Measurements from ENCODE around the gene MAP3K5.

Gene MAP3K5

DNA sequence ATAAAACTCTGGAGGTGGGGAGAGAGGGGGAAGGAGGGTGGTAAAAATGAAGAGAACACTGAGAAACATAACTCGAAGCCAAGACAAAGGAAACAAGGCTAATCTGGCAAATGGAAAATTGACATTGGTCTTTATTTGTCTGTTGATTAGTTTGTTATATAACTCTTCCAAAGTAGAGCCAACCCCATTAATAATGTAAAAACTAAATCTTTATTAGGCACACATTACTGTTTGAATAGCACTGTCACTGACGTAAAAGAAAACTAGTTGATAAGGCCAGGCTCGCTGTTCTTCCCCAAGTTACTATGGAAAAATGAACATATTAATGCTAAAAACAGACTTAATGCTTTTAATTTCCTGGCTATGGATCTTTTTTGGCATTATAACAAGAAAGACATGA is 110.0 kb downstream of the MAP3K5 start:
- DNase-seq = no peak

DNA sequence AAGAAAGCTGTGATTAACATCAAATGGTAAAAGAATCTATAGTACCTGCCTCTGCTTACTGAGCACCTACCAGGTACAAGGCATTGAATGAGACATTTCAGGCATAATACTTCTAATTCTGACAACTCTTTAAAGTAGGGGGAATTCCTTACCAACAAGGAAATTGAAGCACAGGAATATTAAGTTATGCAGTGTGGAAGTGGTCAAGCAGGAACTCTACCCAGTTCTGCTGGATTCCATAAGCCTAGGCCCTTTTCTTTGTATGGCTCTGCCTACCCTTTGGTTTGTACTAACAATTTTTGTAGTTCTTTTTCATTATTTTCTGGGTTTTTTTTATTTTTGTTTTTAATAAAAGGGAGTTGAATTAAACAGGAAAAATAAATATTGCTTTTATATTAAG is 114.5 kb downstream of the MAP3K5 start:
- DNase-seq = no peak

DNA sequence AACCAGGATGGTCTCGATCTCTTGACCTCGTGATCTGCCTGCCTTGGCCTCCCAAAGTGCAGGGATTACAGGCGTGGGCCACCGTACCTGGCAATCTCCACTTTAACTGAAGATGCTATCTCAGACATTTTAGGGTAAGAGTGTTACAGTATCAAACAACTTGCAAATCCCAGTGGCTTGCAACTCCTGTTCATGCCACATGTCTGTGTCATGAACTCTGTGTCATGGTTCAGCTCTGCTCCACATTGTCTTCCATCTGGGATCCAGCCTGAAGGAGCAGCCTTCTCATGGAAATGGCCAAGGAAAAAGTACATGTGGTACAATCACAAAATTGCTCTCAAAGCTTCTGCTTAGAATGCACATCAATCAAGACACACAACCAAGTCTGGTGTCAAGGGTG is 114.9 kb downstream of the MAP3K5 start:
- no peak for DNase-seq

DNA sequence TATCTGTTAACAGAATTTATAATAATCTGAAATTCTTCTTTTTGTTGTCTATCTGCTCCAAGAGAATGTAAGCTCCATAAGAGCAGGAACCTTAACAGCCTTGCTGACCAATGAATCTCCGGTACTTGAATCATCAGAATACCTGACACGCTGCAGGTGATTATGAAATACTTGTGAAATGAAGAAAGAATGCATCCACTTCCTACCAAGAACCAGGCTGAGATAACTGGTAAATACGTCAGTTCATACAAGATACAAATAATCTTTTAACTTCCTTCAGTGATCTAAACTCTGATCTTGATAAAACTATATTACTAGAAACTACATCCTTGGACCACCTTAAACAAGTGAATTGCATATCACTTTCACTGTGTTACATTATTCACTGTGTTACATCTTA is 116.2 kb downstream of the MAP3K5 start:
- no peak for DNase-seq

DNA sequence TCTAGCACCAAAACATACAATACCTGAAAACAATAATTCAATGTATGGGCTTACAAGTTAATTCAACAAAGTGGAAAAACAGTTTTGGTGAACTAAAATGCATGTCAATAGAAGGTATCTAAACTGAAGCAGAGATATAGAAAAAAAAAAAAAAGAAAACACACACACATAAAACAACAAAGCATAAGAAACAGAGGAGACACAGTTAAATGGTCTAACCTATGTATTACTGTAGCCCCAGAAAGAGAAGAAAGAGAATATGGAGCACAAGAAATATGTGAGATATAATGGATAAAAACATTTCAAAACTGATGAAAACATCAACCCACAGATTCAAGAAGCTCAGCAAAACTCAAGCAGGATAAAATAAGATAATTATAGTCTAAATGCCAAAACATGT is 118.7 kb downstream of the MAP3K5 start:
- no peak for DNase-seq

DNA sequence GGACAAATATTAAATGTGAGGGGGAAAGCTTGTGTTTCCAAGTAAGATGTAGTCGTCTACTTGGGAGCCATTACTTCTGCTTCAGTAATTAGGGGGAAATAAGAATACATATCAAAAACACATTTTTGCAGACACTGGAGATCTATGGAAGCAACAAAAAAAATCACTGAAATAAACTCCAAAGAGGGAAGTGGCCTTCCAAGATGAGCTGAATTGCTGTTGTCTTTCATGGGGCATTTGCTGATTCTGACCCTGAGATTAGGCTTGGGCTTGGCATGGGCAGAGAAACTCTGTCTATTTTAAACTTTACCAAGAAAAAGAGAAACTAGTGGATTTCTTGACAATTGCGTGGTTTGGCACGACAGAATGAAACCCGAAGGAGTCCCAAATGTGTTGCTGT is 120.1 kb downstream of the MAP3K5 start:
- no peak for DNase-seq

DNA sequence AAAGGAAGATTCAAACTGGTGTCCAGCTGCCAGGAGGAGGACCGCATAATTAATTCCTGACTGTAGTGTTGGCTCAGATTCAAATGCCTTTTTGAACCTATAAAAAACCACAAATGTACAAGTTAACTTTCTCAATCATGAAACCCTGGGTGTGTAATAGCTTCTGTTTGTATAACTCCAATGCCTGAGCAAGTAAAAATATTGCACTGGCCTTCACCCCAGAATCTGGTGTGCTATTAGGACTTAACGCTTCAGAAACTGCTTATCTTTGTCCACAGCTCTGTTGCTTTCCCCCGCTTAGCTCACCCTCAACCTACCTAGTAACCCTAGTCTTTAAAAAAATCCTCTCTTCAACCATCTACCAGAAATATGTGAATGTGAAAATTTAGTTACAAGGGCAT is 123.0 kb downstream of the MAP3K5 start:
- DNase-seq = no peak

DNA sequence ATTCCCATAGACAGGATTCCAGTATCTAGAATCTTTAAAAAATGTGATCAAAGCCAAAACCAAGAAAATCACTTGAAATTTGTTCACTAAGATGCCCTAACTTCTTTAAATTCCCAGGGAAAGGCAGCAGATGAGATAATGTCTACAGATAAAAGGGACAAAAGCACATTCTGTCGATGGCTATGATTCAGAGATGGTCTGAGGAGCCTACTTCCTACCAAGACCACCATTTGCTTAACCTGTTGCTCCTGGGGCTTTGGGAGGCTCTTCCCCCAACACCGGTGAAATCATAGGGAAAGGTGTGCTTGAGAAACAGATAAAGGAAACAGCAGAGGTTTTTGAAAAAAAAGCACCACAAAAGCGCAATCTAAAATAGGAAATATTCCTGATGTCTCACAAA is 123.7 kb downstream of the MAP3K5 start:
- DNase-seq = no peak

DNA sequence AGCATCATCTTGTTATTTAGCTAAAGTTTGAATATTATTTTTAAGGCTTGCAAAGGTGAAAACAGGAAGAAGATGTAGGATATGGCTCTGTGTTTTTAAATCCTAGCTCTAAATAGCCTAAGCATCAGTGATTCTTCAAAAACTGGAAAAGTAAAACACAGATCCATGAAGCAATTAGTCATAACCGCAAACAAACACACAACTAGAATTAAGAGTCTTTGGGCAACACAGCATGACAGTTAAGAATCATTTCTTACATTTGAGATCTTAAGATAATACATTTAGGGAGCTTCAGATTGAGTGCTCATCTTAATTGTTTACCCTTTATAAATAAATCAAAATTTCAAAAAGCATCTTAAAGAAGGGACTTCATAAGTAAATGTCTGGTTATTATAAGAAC is 126.2 kb downstream of the MAP3K5 start:
- no peak for DNase-seq

DNA sequence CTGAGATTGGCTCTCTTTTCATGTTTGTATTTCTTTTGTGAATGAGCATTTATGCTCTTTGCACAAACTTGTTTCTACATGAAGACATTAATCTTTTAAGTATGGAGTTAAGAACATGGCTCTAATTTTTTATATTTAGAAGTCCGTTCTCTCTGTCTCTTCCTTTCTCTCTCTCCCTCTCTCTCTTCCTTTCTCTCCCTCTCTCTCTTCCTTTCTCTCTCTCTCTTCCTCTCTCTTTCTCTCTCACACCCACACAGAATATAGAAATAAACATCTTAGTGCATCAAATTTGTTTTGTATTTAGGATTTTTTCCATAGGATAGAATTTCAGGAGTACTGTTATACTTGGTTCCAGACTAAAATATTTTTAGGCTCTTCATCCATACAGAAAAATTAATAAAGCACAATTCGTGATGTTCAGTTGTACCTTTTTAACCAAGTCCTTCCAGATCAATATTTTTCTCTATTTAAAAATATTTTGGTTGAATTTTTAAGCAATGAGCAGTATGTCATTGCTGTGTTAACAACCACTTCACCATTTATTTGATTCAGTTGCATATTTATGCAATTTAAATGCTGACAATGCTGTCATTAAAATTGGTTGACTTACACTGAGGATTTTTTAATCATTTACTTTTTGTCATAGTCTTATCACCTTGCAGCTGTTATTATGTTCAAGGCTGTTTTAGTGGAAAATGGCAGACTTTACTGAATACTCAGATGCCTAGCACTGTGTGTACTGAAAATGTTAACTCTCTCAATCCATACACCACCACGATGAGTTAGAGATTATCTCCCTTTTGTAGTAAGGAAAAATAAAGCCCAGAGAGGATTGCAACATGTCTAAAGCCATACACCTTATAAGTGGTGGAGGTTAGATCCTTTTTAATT is 129.7 kb downstream of the MAP3K5 start:
- no peak for DNase-seq

DNA sequence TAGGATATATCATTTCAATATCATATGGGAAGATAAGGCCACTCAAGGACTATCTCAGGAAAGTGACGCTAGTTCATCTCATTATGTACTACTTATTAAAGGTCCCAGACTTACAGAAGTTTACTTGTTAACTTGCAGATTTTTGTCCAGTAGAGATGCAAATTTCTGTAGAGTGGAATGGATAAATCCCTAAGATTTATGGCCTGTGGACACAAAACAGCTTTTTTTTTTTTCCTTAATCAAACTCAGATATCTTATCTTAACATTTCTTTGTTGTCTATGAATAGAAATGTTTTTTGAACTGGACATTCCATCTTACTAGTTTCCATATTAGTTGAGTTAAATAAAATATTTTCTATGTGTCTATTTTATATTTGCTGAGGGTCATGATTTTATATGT is 131.6 kb downstream of the MAP3K5 start:
- no peak for DNase-seq

DNA sequence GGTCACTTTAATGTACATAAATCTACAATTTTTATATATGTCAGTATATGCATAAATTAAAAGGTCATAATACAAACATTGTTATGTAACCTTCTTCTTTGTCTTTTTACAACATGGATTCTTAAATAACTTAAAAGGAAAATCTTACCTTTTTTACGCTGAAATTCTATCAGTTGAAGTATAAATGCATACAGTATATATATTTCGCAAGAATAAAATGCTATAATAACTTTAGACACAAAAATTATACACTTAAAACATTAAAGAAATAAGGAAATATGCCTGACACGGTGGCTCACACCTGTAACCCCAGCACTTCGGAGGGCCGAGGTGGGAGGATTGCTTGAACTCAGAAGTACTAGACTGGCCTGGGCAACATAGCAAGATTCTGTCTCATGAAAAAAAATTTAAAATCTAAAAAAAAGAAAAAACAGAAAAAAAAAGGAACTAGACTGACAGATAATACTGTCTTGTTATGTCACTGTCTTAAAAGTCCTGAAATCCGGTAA is 132.2 kb downstream of the MAP3K5 start:
- DNase-seq = no peak

DNA sequence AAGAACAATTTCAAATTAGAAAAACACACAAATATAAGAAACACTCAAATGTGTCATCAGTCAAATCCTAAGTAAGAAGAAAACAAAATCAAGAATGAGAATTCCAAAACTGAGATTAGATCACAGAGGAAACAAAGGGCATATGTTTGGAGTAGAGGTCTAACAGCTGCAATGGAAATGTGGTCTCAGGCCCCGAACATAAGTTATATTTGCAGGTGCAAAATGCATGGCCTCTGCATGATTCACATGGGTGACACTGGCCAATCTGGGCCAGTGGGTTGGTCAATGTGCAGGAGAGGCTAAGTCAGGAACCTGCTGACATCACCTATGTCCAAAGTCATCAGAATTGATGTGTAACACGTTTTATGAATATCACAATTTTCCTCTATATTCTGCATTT is 133.6 kb downstream of the MAP3K5 start:
- no peak for DNase-seq

DNA sequence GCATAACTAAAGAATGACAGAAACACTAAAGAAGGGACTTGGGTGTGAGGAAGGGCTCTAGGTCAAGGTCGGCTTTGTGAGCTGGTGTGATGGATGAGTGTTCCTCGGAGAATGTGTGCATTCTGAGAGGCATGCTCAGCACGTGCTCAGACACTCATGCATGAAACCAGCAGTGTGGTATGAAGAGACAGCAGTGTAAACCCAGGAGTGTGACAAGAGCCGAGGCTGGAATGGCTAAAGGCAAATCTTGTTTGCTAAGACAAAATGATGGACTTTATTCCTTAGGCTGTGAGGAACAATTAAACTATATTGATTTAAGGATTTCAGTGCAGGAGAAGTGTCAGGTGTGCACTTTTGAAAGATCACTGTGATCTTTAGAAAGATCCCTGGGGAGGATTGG is 134.6 kb downstream of the MAP3K5 start:
- DNase-seq = no peak

DNA sequence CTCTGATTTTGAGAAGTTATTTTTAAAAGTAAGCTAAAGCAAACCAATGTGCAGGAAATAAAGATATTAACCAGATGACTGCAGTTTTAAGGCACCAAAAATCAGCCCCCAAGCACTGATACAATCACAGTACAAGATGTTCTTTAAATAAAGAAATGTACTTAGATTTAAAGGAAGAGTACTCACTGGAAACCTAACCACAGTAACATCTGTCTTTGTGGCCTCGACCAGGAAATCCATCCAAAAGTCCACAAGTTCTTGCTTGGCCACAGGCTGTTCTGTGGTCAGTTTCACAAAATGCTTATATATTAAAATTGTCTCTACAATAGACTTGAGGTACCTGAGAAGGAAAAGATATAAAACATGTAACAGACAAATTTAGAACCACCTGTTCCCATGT is 136.2 kb downstream of the MAP3K5 start:
- no peak for DNase-seq

DNA sequence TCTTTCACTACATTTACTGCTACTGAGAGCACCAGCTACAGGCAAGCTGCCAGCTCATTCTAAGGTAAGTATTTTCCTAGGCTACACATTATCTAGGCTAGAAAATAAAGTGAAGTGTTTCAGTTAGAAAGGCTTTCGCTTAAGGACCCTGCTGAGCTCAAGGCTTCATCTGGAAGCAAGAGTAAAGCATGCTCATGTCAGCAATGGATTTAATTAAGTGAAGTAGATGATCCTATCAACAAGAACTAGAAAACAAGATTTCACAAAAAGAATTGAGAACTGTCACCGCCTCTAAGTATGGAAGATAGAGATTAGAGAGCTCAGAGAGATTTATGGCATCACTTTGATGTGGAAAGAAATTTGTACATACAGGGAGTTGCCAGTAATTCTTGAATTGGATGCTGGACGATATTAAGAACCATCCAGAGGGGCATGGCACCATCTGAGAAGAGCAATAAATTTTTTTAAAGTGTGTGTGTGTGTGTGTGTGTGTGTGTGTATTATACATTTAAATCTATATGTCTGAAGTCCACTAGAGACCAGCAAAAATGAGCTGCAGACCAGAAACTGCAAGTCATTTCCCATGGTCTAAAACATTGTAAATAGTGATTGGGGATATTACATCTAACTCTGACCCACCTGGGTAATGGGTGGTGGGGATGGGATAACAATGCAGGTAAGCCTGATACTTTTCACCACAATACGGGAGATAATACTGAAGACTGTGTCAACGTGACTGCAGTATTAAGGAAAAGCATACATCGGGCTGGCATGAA is 136.8 kb downstream of the MAP3K5 start:
- DNase-seq = peak; percentile 3

DNA sequence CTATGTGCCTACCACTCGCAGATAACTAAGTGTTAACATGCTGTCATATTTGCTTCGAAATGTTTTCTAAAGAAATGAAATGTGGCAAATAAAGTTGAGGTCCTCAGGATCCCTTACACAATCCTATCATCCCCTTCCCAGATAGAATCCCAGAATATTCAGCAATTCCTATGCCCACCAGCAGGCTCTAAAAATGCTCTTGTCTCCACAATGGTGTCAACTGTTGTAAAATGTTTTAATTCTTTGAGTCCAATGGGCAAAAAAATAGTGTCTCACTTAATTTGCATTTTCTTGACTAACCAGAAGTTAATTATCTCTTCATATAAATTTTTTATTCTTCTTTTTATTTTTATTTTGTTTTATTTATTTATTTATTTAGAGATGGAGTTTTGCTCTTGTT is 138.2 kb downstream of the MAP3K5 start:
- no peak for DNase-seq

DNA sequence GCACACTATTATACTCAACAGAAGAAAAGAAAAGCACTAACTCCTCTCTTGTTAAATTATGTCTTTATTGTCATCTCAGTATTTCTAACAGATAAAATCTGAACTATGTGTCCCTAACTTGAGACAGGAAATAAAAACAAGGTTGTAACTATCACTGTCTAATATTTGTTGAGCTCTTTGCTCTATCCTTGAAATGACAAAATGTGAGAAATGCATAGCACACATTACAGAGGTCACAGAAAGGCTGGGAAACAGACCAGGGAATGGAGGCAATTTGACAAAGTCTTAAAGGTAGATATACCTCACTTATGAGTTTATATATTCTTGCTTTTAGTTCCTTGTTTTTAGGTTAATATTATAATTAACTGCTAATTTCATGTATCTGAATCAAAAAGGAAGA is 139.6 kb downstream of the MAP3K5 start:
- no peak for DNase-seq

DNA sequence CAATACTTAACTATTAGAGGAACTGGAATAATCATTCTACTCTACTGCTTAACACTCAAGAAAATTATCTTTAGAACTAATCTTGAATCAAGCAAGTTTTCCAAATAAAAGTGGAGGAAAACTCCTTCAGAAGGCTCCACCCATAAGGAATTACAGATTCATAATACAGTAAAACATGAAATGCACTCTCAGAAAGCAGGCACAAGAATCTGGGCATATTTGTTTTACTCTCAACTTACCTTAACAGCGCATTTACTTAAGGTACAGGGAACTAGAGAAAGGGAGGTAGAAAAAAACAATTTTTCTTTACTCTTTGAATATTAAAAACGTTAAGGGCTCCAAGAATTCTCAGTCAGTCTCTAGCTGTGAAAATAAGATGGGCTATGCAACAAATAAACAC is 140.3 kb downstream of the MAP3K5 start:
- no peak for DNase-seq

DNA sequence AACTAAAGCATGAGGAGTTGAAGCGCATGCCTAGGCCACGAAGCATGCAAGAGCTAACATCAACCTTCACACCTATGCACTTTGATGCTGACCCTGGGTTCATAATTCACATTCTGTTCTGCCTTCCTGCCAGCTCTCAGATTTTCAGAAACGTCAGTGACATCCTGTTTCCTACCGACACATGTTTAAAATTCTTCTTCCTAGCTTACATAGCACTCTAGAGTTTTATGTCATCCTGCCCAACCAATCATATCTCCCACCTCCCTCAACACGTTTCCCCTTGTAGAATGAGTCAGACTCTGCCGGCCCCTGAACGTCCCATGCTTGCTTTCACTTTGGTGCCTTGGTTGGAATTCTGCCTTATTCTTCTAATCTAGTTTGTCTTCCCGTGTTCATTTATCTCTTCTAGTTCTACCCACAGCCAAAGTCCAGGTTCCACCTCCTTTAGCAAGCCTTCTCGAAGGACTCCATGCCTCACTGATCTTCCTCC is 144.9 kb downstream of the MAP3K5 start:
- no peak for DNase-seq

DNA sequence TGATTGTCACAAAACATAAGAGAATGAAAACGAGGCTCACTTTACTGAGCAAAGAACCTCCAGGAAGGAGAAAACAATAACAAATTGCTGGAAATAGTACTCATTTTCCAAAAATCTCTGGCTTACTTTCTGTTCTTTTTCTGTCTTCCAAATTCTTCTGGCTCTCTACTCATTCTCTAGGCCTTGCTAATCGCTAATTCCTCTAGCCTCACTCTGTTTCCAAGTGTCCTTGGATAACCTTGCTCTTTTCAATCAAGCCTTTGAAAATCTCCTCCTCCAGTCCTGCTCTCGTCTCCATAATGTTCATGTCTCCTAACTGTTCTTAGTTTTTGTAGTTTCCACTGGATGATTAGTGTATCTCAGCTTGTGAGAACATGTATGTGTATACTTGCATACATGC is 145.9 kb downstream of the MAP3K5 start:
- no peak for DNase-seq

DNA sequence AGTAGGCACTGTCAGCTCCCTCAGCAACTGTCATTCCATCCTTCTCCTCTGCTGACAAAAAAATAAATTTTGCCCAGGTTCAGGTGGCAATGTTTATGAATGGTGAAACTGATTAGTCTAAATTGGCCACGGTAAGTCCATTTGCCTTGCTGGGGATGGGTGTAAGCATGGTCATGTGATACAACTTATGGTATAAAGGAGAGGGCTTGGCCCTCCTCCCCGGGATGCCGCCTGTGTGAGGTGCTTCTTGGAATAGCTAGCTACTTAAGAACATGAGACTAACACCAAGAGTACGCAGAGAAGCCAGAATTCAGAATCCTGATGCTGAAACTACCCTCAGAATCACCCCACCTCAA is 147.7 kb downstream of the MAP3K5 start:
- DNase-seq = no peak

DNA sequence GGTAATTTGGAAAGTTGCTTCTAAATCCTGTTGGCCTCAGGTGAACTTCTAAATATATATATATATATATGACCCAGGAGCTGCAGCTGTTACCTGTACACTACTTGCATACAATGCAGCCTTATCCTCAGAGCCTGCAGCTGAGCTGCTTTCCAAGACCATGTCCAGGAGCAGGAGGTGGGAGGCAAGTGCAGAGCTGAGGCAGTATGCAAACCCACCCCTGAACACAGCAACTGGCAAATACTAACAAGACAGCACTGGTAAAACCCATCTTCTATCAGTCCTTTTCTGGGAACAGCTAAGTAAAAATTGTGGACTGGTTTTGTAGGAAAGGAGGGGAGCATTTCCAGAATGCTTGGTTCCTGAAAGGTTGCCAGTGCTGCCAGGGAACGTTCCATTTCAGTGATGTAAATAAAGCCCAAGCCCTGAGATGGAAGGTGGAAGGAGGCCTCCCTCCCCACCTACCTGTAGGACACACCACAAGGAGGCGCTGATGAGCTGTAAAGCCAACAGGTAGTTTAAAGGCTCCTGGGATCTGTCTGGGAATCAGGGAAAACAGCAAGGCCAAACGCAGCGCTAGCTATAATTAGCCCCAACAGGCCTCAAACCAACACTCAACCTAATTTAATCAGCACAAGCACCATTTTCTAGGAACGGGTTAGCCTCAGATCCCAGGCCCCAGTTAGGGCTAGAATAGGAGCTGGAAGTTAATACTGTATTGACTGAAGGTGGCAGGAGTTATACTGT is 148.3 kb downstream of the MAP3K5 start:
- peak; percentile 75 for DNase-seq
